PC-3 (cell line): Measurements from ENCODE around the gene LIMS2.

Experiments
- CTCF ChIP-seq: fragments of 300-600 bp; sonication (generic); conservative IDR thresholded peaks from 2 replicates; pipeline ENCODE4 v1.5.1; 2017; ENCODE audit warnings: antibody characterized with exemption, low read depth, mild to moderate bottlenecking, low read length
- EZH2 ChIP-seq: fragments of 300-600 bp; sonication (generic); IDR thresholded peaks from one replicate; pipeline ENCODE4 v1.6.1; 2017; ENCODE audit warnings: antibody characterized with exemption, mild to moderate bottlenecking, low read length; ENCODE audit not compliant: unreplicated experiment

- no peak for TF ChIP-seq EZH2
- TF ChIP-seq CTCF: no peak
Measured at GRCh38 chr2:127593228-127594115, 81.9 kb downstream of the LIMS2 start.
